Measurements from ENCODE around the gene PCCA. TPM values are rescaled to one million over a fixed set of nuclear protein-coding genes. Genes with fewer than 3 reads are reported as not detected.

PCCA gene
- total RNA-seq, 1 experiment from 2014 or later = 52.8 TPM

DNA sequence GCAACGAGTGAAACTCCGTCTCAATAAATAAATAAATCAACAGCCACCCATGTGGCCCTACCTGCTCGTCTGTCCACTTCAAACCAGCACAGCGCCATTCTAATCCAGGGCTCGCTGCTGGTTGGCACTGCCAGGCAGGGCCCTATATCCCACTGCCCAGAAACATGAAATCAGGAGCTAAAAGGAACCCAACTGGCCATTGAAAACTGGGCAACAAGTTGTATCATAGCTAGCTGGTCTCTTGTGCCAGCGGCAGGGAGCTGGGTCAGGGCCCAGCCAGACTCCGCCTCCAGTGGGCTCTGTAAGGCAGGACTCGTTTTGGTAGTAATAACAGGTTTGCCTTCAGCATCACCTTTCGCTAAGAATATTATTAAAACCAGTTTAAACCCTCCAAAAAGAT, 460.4 kb downstream of the PCCA start:
- ATAC-seq (no peak), DNase-seq (ENCODE audit: low spot score) (no peak)
- Mint-ChIP-seq H3K4me1 (no peaks in the 10 kb centered on the region), H3K4me3 (no peak overlapping the region), H3K27me3 (ENCODE audit: low read depth) (no peaks in the 10 kb centered on the region; the same call in 1 of the 2 replicates), H3K9me3 (no peaks in the 10 kb centered on the region), H3K36me3 (no peaks in the 10 kb centered on the region), H3K27ac (no peak overlapping the region)
- TF ChIP-seq CBFB (CRISPR knock-in tag; IDR thresholded peaks at IDR 0.05; ENCODE audit: low read depth) (no peak), TCF7 (CRISPR knock-in tag; IDR thresholded peaks at IDR 0.05; ENCODE audit: low read depth) (no peak), FOXK1 (CRISPR knock-in tag; IDR thresholded peaks at IDR 0.05) (no peak), NFATC4 (CRISPR knock-in tag; IDR thresholded peaks at IDR 0.05) (no peak), ZNF219 (CRISPR knock-in tag; IDR thresholded peaks at IDR 0.05; ENCODE audit: borderline replicate concordance) (no peak), ZNF671 (CRISPR knock-in tag; IDR thresholded peaks at IDR 0.05) (no peak), ELF4 (CRISPR knock-in tag; IDR thresholded peaks at IDR 0.05; ENCODE audit: low read depth) (no peak), IRF1 (CRISPR knock-in tag; IDR thresholded peaks at IDR 0.05) (no peak), MLX (CRISPR knock-in tag; IDR thresholded peaks at IDR 0.05) (no peak), OVOL2 (CRISPR knock-in tag; IDR thresholded peaks at IDR 0.05; ENCODE audit: borderline replicate concordance) (no peak), EMX1 (CRISPR knock-in tag; IDR thresholded peaks at IDR 0.05) (no peak)
- TF ChIP-seq, protein P1, sequence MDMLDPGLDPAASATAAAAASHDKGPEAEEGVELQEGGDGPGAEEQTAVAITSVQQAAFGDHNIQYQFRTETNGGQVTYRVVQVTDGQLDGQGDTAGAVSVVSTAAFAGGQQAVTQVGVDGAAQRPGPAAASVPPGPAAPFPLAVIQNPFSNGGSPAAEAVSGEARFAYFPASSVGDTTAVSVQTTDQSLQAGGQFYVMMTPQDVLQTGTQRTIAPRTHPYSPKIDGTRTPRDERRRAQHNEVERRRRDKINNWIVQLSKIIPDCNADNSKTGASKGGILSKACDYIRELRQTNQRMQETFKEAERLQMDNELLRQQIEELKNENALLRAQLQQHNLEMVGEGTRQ (CRISPR knock-in tag; IDR thresholded peaks at IDR 0.05) = no peak
- TF ChIP-seq, protein P2, sequence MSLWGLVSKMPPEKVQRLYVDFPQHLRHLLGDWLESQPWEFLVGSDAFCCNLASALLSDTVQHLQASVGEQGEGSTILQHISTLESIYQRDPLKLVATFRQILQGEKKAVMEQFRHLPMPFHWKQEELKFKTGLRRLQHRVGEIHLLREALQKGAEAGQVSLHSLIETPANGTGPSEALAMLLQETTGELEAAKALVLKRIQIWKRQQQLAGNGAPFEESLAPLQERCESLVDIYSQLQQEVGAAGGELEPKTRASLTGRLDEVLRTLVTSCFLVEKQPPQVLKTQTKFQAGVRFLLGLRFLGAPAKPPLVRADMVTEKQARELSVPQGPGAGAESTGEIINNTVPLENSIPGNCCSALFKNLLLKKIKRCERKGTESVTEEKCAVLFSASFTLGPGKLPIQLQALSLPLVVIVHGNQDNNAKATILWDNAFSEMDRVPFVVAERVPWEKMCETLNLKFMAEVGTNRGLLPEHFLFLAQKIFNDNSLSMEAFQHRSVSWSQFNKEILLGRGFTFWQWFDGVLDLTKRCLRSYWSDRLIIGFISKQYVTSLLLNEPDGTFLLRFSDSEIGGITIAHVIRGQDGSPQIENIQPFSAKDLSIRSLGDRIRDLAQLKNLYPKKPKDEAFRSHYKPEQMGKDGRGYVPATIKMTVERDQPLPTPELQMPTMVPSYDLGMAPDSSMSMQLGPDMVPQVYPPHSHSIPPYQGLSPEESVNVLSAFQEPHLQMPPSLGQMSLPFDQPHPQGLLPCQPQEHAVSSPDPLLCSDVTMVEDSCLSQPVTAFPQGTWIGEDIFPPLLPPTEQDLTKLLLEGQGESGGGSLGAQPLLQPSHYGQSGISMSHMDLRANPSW (CRISPR knock-in tag; conservative IDR thresholded peaks at IDR 0.05; ENCODE audit: low read depth) = no peak
- TF ChIP-seq, protein P3, sequence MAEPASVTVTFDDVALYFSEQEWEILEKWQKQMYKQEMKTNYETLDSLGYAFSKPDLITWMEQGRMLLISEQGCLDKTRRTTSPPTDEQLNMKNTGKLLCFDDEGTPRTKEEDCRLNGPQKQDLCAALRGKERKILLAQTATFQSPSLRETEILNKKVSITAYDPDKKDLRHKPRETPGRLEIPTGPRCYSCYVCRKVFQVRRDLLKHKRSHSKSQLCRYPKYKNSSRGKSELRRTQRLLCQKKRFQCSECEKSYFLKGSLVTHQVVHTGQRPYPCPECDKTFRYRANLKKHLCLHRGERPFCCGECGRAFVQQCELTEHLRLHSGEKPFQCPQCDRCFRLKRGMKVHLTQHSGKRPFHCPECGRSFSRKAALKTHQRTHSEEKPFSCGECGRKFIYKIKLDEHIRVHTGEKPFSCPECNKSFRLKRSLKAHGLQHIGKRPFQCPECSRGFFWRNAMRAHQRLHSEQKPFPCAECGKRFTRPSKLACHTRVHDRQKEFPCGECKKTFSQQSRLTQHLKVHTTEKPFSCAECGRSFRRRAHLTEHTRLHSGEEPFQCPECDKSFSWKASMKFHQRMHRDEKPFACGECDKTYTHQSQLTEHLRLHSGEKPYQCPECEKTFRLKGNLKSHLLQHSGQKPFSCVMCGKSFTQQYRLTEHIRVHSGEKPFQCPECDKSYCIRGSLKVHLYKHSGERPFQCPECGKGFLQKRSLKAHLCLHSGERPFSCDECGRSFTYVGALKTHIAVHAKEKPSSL (CRISPR knock-in tag; conservative IDR thresholded peaks at IDR 0.05) = no peak
- TF ChIP-seq, protein P4, sequence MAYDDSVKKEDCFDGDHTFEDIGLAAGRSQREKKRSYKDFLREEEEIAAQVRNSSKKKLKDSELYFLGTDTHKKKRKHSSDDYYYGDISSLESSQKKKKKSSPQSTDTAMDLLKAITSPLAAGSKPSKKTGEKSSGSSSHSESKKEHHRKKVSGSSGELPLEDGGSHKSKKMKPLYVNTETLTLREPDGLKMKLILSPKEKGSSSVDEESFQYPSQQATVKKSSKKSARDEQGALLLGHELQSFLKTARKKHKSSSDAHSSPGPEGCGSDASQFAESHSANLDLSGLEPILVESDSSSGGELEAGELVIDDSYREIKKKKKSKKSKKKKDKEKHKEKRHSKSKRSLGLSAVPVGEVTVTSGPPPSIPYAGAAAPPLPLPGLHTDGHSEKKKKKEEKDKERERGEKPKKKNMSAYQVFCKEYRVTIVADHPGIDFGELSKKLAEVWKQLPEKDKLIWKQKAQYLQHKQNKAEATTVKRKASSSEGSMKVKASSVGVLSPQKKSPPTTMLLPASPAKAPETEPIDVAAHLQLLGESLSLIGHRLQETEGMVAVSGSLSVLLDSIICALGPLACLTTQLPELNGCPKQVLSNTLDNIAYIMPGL (CRISPR knock-in tag; IDR thresholded peaks at IDR 0.05) = no peak
- CTCF ChIA-PET = interaction anchor here (0.5 to 1.4 kb wide), 2 partner anchors 24 to 949 kb away, joined by 3 to 5 read pairs; no protein-coding TSS in a partner anchor
- POLR2A ChIA-PET = no interaction called here

GRCh38 chr13:100552755-100553154, 463.9 kb downstream of the PCCA start:
- CTCF ChIA-PET = no interaction called here
- TF ChIP-seq CREM (CRISPR knock-in tag; IDR thresholded peaks at IDR 0.05) (no peak), HMGA2 (CRISPR knock-in tag; IDR thresholded peaks at IDR 0.05) (no peak), TEAD4 (CRISPR knock-in tag; IDR thresholded peaks at IDR 0.05) (no peak), ELF4 (CRISPR knock-in tag; IDR thresholded peaks at IDR 0.05; ENCODE audit: low read depth) (no peak), MXD4 (CRISPR knock-in tag; IDR thresholded peaks at IDR 0.05; ENCODE audit: borderline replicate concordance) (no peak), CBFB (CRISPR knock-in tag; IDR thresholded peaks at IDR 0.05; ENCODE audit: low read depth) (no peak), FOXP1 (CRISPR knock-in tag; IDR thresholded peaks at IDR 0.05; ENCODE audit: borderline replicate concordance) (no peak)
- TF ChIP-seq, protein P5, sequence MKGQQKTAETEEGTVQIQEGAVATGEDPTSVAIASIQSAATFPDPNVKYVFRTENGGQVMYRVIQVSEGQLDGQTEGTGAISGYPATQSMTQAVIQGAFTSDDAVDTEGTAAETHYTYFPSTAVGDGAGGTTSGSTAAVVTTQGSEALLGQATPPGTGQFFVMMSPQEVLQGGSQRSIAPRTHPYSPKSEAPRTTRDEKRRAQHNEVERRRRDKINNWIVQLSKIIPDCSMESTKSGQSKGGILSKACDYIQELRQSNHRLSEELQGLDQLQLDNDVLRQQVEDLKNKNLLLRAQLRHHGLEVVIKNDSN (CRISPR knock-in tag; IDR thresholded peaks at IDR 0.05) = no peak
- TF ChIP-seq, protein P1 (CRISPR knock-in tag; IDR thresholded peaks at IDR 0.05) = no peak
- TF ChIP-seq, protein P6, sequence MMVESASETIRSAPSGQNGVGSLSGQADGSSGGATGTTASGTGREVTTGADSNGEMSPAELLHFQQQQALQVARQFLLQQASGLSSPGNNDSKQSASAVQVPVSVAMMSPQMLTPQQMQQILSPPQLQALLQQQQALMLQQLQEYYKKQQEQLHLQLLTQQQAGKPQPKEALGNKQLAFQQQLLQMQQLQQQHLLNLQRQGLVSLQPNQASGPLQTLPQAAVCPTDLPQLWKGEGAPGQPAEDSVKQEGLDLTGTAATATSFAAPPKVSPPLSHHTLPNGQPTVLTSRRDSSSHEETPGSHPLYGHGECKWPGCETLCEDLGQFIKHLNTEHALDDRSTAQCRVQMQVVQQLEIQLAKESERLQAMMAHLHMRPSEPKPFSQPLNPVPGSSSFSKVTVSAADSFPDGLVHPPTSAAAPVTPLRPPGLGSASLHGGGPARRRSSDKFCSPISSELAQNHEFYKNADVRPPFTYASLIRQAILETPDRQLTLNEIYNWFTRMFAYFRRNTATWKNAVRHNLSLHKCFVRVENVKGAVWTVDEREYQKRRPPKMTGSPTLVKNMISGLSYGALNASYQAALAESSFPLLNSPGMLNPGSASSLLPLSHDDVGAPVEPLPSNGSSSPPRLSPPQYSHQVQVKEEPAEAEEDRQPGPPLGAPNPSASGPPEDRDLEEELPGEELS (CRISPR knock-in tag; IDR thresholded peaks at IDR 0.05) = no peak

More at GRCh38 chr13:100552755-100553154, 463.9 kb downstream of the PCCA start:
- H3K27me3 Mint-ChIP-seq (ENCODE audit: low read depth) = no peaks in the 10 kb centered on the region; the same call in 1 of the 2 replicates
- H3K27ac Mint-ChIP-seq = no peak overlapping the region
- H3K9me3 Mint-ChIP-seq = no peaks in the 10 kb centered on the region
- no peaks in the 10 kb centered on the region for H3K4me1 Mint-ChIP-seq
- no peak for ATAC-seq
- POLR2A ChIA-PET = no interaction called here
- no peaks in the 10 kb centered on the region for H3K36me3 Mint-ChIP-seq
- H3K4me3 Mint-ChIP-seq = no peak overlapping the region
- no peak for DNase-seq (ENCODE audit: low spot score)
